Small intestine (tissue), 7 donors: ENCODE results near the gene DPP10. TPM values are rescaled to one million over a fixed set of nuclear protein-coding genes. Genes with fewer than 3 reads are reported as not detected.

Source experiments
- DNase-seq, 2 donors: peaks; one replicate each; pipeline versions ENCODE4 v3.0.0 to v3.0.0-alpha.2; 2013
- FAIRE-seq: peaks from 2 replicates; lab custom pipeline; 2012; peaks lifted over from hg19 to GRCh38; lab: Jason Lieb, UNC
- H3K27ac ChIP-seq, 3 donors: one replicate each; pipeline ENCODE4 v1.5.1; 2013; ENCODE audit warnings: low read length in 2 of 3, mild to moderate bottlenecking in 2 of 3, control low read depth in 1 of 3, inconsistent platforms in 1 of 3, low read depth in 1 of 3, moderate library complexity in 1 of 3
- H3K27me3 ChIP-seq, 3 donors: one replicate each; pipeline ENCODE4 v1.6.1; 2013; ENCODE audit warnings: low read length in 3 of 3, inconsistent platforms in 1 of 3; ENCODE audit not compliant: control insufficient read depth in 3 of 3, insufficient read depth in 3 of 3
- H3K36me3 ChIP-seq, 3 donors: one replicate each; pipeline ENCODE4 v1.6.1; 2013; ENCODE audit warnings: low read length in 3 of 3, inconsistent platforms in 1 of 3, low read depth in 1 of 3, mild to moderate bottlenecking in 1 of 3, moderate library complexity in 1 of 3; ENCODE audit not compliant: control insufficient read depth in 3 of 3, insufficient read depth in 2 of 3
- H3K4me1 ChIP-seq, 3 donors: one replicate each; pipeline ENCODE4 v1.6.1; 2013; ENCODE audit warnings: low read length in 2 of 3, inconsistent platforms in 1 of 3, low read depth in 1 of 3, mild to moderate bottlenecking in 1 of 3, moderate library complexity in 1 of 3; ENCODE audit not compliant: control insufficient read depth in 3 of 3, insufficient read depth in 2 of 3
- H3K4me3 ChIP-seq, 3 donors: one replicate each; pipeline ENCODE4 v1.5.1; 2013; ENCODE audit warnings: low read length in 3 of 3, control low read depth in 1 of 3, inconsistent platforms in 1 of 3, low read depth in 1 of 3, mild to moderate bottlenecking in 1 of 3, moderate library complexity in 1 of 3
- H3K9me3 ChIP-seq, 2 donors: one replicate each; pipeline ENCODE4 v1.6.1; 2013; ENCODE audit warnings: low read depth in 1 of 2, low read length in 1 of 2; ENCODE audit not compliant: control insufficient read depth in 2 of 2, insufficient read depth in 1 of 2
- WGBS, 3 donors: extraction: QIAGEN DNeasy Blood & Tissue Kit; methylation state at CpG; one replicate each; pipeline ENCODE4 v1.1.7; 2013; 5-methylcytosine and 5-hydroxymethylcytosine counted together
- polyA plus RNA-seq, 4 donors: library from polyadenylated mRNA; stranded (reverse) in 3 of 4; unstranded in 1 of 4; fragments of 200-250 nt in 3 of 4; fragments of 120-200 nt in 1 of 4; gene quantifications; one replicate each; pipeline versions ENCODE4 v1.2.1 to v1.2.3, GENCODE V29; 2013
- donor health status: healthy with polysubstance abuse.
- donor health status: control.
- donor health status: control.
- donor health status: Bipolar disorder and iron deficiency.
- donor health status: healthy.

DPP10 gene
- polyA plus RNA-seq, 4 donors = 0.54 to 23.8 (median 1.7) TPM

DNA sequence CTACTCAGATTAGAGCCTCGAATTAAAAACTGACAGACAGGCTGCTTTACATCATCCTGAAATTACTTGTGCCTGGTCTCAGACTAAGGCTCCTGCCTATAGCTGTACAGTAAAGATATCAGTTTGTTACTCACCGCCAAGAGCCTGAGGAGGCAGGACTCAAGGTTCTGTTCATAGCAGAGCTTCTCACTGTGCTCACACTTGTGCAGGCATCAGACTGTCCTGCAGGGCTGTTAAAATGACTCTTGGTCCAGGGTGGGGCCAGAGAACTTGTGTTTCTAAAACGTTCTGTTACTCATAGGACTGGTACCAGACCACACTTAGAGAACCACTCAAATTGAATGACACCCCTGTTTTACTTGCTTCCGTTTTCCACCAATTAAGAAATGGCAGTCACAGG lies 310.0 kb downstream of the DPP10 start:
- Histone ChIP-seq H3K27ac (no peak overlapping the region), H3K4me1 (no peaks in the 10 kb centered on the region), H3K9me3 (no peaks in the 10 kb centered on the region), H3K36me3 (no peaks in the 10 kb centered on the region), H3K27me3 (no peaks in the 10 kb centered on the region), H3K4me3 (no peak overlapping the region)
- DNase-seq (no peak), FAIRE-seq (no peak)
- 53 to 65% (median 58%) methylated on average over 4 of the region's 4 CpGs for WGBS, 3 donors

DNA sequence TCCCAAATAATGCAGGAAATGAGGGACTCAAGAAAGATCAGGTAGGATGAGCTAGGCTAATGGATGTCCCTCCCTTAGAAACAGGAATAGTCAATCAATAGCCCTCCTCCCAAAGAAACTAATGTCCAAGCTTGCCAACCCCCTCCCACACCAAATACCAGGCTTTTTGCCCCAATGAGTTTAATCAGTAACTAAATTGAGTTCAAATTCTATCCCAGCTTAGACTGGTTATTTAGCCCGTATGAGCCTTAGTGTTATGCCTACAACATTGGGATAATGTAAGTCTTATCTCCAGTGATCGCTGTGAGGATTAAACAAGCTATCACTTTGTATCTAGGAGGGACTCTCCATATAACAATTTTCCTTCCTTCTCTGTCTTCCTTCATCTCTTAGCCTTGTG lies 310.7 kb downstream of the DPP10 start:
- Histone ChIP-seq H3K9me3 (no peaks in the 10 kb centered on the region), H3K27me3 (no peaks in the 10 kb centered on the region), H3K27ac (no peak overlapping the region), H3K4me1 (no peaks in the 10 kb centered on the region), H3K36me3 (no peaks in the 10 kb centered on the region), H3K4me3 (no peak overlapping the region)
- 31 to 62% (median 40%) methylated on average over 2 of the region's 2 CpGs for WGBS, 3 donors
- FAIRE-seq (no peak), DNase-seq (no peak)

DNA sequence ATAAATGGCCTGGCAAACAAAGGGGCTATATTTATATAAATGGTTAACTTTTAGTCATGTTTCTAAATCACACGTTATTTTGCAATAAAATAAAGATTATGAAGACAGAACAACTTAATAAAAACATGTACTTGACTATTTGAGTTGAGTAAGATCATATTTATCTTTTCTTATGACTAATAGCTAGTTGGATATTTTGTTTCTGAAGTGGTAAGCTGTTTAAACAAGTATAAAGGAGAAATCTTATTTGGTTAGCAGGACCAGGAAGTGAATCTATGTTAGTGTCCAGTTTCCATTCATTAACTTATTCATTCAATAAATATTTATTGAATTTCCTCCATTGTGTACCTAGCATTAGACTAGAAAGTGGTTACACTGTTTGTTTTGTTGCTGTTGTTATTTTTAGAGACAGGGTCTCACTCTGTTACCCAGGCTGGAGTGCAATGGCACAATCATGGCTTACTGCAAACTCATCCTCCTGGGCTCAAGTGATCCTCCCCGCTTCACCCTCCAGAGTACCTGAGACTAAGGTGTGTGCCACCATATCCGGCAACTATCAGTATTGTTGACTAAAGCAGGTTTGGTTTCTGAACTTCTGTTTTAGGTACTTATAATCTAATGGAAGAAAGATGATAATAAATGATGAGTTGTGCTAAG lies 312.6 kb downstream of the DPP10 start:
- FAIRE-seq = no peak
- 60 to 67% (median 66%) methylated on average over 3 of the region's 3 CpGs for WGBS, 3 donors

DNA sequence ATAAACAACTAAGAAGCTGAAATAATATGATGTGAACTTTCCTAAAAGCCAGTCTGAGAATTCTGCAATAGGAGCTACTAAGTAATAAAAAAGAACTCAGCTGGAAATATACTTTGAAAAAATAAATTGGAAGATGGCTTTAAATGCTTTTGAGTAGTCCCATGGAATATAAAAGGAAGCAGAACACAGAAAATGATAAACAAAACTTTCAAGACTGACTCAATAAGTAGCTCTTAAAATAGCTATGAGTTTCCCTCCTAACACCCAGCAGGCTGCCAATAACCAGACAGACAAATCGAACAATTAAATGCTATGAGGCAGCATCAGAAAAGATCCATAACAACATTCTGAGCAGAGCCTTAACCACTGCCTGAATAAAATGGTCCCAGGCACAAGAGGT lies 319.9 kb downstream of the DPP10 start:
- WGBS, 3 donors = 59 to 68% (median 65%) methylated on average over 1 of the region's 1 CpG

More for the DNA sequence above, 312.6 kb downstream of the DPP10 start:
- H3K36me3 ChIP-seq = no peaks in the 10 kb centered on the region
- no peak overlapping the region for H3K4me3 ChIP-seq
- no peaks in the 10 kb centered on the region for H3K9me3 ChIP-seq
- H3K27me3 ChIP-seq = no peaks in the 10 kb centered on the region
- no peak overlapping the region for H3K27ac ChIP-seq
- no peak for DNase-seq
- no peaks in the 10 kb centered on the region for H3K4me1 ChIP-seq

DNA sequence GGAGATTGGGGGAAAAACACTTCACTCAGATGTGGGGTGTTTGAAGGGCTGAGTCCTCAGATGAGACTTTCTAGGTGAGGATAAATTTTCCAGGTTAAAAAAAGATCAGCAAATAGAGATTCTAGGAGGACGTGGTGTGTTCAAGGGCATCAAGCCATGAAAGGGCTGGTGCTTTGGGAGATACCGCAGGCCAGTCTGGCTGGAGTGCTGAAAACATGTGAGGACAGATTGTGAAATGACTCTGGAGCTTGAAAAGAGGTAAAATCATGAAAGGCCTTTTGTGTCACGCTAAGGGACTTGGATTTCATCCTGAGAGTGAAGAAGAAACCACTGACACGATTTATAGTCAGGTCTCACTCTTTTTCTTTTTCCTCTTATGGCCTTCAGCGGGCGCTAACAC lies 320.5 kb downstream of the DPP10 start:
- Histone ChIP-seq H3K9me3 (no peaks in the 10 kb centered on the region), H3K27me3 (no peaks in the 10 kb centered on the region), H3K4me1 (no peaks in the 10 kb centered on the region), H3K27ac (no peak overlapping the region), H3K36me3 (no peaks in the 10 kb centered on the region), H3K4me3 (no peak overlapping the region)
- no peak for FAIRE-seq
- DNase-seq = no peak
- 67 to 72% (median 71%) methylated on average over 6 of the region's 6 CpGs for WGBS, 3 donors

More for the DNA sequence above, 319.9 kb downstream of the DPP10 start:
- Histone ChIP-seq H3K4me3 (no peak overlapping the region), H3K36me3 (no peaks in the 10 kb centered on the region), H3K27ac (no peak overlapping the region), H3K9me3 (no peaks in the 10 kb centered on the region), H3K4me1 (no peaks in the 10 kb centered on the region), H3K27me3 (no peaks in the 10 kb centered on the region)
- DNase-seq (no peak), FAIRE-seq (no peak)

DNA sequence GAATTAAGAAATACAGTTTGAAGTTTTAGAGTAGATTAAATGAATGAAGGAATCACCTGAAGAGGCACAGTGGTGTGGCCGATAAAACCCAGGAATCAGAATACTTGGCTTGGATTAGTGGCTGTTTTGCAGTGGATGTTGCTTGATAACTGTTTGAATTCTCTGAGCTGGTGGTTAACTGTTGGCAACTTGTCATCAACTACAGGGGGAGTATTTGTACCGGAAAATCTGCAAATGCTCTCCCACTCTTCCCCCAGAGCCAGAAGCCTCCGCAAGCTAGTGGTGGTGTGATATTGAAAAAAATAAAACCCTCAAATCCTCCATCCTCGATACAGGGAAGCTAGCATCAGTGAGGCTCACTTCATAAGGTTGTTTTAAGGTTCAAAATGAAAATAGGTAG lies 326.7 kb downstream of the DPP10 start:
- DNase-seq = no peak
- WGBS, 3 donors = 59 to 72% (median 67%) methylated on average over 4 of the region's 4 CpGs
- no peaks in the 10 kb centered on the region for H3K27me3 ChIP-seq
- H3K27ac ChIP-seq = no peak overlapping the region
- no peak for FAIRE-seq
- no peak overlapping the region for H3K4me3 ChIP-seq
- H3K36me3 ChIP-seq = no peaks in the 10 kb centered on the region
- H3K9me3 ChIP-seq = no peaks in the 10 kb centered on the region
- H3K4me1 ChIP-seq = no peaks in the 10 kb centered on the region

DNA sequence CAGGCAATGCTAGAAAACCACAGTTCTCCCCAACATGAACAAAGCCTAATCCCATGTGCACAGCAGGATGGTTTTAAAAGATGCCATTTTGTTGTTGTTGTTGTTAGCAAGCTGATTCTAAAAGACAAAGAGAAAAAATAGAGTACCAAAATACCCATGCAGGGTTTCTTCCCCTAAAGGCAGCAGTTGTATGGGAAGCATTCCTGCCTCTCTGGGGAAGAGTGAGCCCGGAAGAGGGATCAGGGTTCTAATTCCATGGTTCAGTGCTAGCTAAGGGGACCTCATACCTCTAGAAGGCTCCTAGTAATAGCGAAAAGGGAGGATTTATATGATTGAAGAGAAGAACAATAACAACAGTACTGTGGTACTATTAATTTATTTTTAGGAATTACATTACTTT lies 327.6 kb downstream of the DPP10 start:
- WGBS, 3 donors = 75 to 90% (median 83%) methylated on average over 2 of the region's 2 CpGs
- H3K9me3 ChIP-seq = no peaks in the 10 kb centered on the region
- H3K36me3 ChIP-seq = no peaks in the 10 kb centered on the region
- no peaks in the 10 kb centered on the region for H3K27me3 ChIP-seq
- DNase-seq = no peak
- H3K4me1 ChIP-seq = no peaks in the 10 kb centered on the region
- no peak overlapping the region for H3K27ac ChIP-seq
- FAIRE-seq = no peak
- no peak overlapping the region for H3K4me3 ChIP-seq

DNA sequence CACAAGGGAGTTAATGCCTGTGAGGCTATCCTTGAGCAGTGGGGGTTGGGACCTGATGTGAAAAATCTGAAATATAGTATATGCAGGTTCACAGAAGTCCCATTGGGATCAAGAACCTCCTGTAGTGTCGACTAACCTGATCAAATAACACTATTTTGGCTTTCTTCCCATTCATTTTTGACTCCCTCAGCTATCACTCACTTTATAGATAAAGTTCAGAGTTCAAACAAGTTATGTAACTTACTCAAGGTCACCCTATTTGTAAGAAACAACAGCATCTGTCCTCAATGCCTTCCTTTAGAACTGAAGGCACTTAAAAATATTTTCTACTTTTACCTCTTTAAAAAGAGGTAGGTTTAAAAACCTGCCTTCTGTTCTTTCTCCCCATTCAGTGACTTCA lies 341.6 kb downstream of the DPP10 start:
- H3K4me3 ChIP-seq = no peak overlapping the region
- H3K36me3 ChIP-seq = no peaks in the 10 kb centered on the region
- no peaks in the 10 kb centered on the region for H3K27me3 ChIP-seq
- WGBS, 3 donors = 0 to 25% (median 6%) methylated on average over 1 of the region's 1 CpG
- H3K4me1 ChIP-seq = no peaks in the 10 kb centered on the region
- DNase-seq (no peak), FAIRE-seq (no peak)
- no peak overlapping the region for H3K27ac ChIP-seq
- H3K9me3 ChIP-seq = no peaks in the 10 kb centered on the region
